ENCODE results near the gene NWD2.
"Not testable (repeated sequence)": the region's sequence is repeated elsewhere in the genome, so short reads cannot be mapped to it uniquely, and the experiment has no call there.

The NWD2 gene

GRCh38 chr4:37470245-37470644 is 225.7 kb downstream of the NWD2 start:
- DNase-seq (ENCODE audit: low read depth), result no peak

DNA sequence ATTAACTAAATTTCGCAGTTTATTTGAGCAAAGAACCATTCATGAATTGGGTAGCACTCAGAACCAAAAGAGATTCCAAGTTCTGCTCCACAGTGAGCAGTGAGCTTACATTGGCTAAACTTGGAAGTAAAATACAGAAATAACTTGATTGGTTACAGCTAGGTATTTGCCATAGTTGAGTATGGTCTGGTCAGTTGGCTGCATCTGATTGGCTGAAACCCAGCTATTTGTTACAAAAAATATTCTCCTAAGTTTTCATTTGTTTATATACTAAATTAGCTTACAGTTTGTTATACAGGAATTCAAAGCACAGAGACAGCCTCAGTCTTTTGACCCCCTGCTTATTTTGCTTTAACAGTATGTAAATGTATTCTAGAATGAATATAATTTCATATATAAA is 226.6 kb downstream of the NWD2 start:
- DNase-seq (ENCODE audit: low read depth), result no peak

DNA sequence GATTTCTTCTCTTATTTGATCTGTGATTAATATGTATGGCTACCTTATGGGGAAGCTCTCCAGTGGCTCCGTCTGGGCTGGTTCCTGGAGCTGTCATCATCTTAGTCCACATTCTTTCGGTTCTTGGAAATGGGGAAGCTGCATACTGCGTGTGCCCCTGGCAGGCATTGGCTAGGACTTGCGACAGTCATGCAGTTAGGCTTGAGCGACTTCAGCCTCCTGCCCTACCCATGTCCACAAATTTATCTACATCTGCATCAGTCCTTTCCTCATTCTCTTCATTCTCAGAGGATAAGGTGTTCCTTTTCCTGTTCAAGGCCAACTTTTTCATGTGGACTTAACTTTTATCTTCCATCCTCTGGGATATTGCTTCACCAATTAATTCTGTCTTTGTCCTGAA is 227.4 kb downstream of the NWD2 start:
- DNase-seq (ENCODE audit: low read depth), result no peak

GRCh38 chr4:37473807-37474206 is 229.3 kb downstream of the NWD2 start:
- DNase-seq (ENCODE audit: low read depth), result no peak

DNA sequence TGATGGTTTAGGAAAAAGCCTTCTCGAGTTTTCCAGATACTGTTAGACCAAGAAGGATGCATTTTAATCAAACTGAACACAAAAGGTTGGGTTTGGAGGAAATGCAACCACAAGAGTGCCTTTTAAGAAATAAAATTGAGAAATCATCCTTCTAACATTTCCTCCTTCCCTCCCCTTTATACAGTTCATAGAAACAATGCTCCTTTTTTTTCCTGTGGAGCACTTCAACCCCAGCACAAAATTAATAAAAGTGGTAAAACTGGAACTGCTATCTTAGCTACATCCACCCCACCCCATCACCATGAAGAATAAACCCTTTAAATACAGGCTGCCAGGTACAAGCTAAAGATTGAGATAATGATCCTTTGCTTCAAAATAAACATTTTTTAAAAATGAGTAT is 230.5 kb downstream of the NWD2 start:
- DNase-seq (ENCODE audit: low read depth), result no peak

- DNase-seq (ENCODE audit: low read depth), result no peak
Measured at GRCh38 chr4:37475776-37476175, 231.2 kb downstream of the NWD2 start.

DNA sequence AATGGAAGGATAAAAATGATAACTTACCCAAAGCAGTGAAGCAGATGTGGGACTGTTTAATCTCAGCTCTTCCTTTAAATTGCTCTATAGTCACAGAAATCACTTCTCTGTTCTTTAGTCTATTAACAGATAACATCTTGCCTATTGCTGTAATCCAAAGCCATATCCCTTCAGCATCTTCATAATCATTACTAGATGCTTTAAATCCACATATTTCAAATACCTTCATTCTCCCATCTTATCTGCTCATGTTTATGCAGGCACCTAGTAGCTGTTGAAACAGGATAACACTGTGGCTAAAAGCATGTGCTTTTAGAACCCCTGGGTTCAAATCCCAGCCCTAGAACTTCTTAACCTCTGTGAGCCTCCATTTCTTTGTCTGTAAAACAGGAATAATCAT is 231.7 kb downstream of the NWD2 start:
- no peak for DNase-seq (ENCODE audit: low read depth)

- no peak for DNase-seq (ENCODE audit: low read depth)
Measured at GRCh38 chr4:37476691-37477090, 232.1 kb downstream of the NWD2 start.

- DNase-seq (ENCODE audit: low read depth), result no peak
Measured at GRCh38 chr4:37477126-37477525, 232.6 kb downstream of the NWD2 start.

DNA sequence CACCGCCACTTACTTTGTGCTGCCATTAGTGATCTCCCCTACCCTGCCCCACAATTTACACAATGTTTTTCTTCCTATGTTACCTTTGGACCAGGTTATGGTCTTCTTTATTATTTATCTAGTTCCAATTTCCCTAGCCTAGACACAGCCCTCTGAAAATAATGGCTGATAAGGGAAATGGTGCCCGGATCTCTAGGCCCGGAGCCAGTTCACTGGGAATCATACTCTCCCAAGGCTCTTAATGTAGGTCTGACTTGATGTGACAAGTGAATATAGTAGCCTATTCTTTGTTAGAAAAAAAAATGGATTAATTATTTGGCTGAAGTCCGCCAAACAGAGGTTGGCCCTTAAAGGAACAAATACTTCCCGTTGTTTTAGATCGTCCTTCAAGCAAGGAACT is 233.6 kb downstream of the NWD2 start:
- DNase-seq (ENCODE audit: low read depth), result no peak

- DNase-seq (ENCODE audit: low read depth), result no peak
Measured at GRCh38 chr4:37480509-37480908, 236.0 kb downstream of the NWD2 start.

DNA sequence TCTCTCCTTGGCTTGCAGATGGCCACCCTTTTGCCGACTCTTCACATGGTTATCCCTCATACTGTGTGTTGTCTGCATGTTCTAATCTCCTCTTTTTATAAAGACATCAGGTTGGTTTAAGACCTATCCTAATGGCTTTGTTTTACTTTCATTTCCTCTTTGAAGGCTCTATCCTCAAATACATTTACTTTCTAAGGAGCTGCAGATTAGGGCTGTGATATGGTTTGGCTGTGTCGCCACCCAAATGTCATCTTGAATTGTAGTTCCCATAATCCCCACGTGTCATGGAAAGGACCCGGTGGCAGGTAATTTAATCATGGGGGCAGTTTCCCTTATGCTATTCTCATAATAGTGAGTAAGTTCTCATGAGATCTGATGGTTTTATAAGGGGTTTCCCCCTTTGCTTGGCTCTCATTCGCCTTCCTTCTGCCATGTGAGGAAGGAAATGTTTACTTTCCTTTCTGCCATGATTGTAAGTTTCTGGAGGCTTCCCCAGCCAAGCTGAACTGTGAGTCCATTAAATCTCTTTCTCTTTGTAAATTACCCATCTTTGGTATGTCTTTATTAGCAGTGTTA is 237.1 kb downstream of the NWD2 start:
- no peak for DNase-seq (ENCODE audit: low read depth)

- no peak for DNase-seq (ENCODE audit: low read depth)
Measured at GRCh38 chr4:37482236-37482913, 237.8 kb downstream of the NWD2 start.

GRCh38 chr4:37483610-37484009 is 239.1 kb downstream of the NWD2 start:
- no peak for DNase-seq (ENCODE audit: low read depth)

- DNase-seq (ENCODE audit: low read depth), result no peak
Measured at GRCh38 chr4:37486166-37486565, 241.6 kb downstream of the NWD2 start.

DNA sequence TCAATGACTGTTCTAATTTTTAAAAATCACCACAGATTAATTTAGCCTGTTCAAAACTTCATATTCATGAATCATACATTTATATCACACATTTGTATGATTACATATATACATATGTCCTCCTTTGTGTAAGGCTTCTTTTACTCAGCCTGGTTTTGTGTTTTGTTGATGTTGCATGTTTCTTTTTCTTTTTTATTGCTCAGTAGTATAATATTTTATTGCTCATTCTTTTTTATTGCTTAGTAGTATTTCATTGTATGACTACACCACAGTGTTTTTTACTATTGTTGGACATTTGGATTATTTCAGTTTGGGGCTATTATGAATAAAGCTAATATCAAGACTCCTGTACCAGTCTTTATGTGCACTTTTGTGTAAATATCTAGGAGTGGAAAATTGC is 243.1 kb downstream of the NWD2 start:
- no peak for DNase-seq (ENCODE audit: low read depth)

- no peak for DNase-seq (ENCODE audit: low read depth)
Measured at GRCh38 chr4:37489697-37490096, 245.2 kb downstream of the NWD2 start.

DNA sequence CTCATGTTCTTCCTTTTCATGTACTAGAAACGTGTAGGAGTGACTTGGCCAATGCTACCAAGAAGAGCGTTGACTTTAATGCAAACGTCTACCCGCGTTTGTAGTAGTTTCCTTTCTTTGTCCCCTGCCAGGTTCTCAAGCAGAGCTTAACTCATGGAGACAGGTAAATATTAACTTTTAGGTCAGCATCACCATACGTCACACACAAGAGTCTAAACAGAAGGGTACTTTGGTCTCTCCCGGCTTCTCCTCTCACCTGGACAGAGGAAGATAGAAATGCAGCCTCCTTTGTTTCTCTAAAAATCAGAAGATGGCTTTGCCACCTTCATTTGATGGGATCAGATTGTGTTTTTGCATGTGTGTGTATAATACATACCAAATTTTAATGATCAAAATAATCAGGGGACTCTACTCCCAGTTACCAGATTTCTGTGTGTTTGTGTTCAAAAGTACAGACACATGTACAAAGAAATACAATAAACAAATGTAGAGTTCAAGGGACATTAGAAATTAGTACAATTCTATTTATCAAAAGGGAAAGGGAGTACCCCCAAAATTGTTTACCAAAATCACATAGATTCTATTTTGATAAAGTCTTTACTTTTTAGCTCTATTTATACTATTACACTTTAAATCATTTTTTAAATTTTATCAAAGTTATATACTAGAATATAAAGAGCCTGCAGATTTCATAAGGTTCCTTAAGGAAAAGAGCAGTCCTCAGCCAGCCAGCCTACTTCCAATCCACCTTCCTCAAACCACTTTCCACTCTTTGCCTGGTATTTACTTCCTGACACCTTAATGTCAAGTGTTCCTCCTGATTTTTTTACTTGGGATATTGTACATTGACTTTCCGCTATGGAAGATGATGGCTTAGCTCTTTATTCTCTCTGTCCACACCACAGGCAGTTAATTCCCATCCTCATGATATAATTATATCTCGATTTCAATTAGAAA is 246.1 kb downstream of the NWD2 start:
- no peak for DNase-seq (ENCODE audit: low read depth)

DNA sequence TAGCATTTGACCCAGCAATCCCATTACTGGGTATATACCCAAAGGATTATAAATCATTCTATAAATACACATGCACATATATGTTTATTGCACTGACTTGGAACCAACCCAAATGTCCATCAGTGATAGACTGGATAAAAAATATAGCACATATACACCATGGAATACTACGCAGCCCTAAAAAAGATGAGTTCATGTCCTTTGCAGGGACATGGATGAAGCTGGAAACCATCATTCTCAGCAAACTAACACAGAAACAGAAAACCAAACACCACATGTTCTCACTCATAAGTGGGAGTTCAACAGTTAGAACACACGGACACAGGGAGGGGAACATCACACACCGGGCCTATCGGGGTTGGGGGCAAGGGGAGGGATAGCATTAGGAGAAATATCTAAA is 250.8 kb downstream of the NWD2 start:
- DNase-seq (ENCODE audit: low read depth), result not testable (repeated sequence)

All from HS-5 (cell line).